HL-60/S4 treated with phorbol 12-myristate 13-acetate at 8.2 ng/mL for 4 days and 3 days (cell line): Measurements from ENCODE around the gene REX1BD.
"Not testable (repeated sequence)": the region's sequence is repeated elsewhere in the genome, so short reads cannot be mapped to it uniquely, and the experiment has no call there.

ENCODE experiments used
- in situ Hi-C: fragments of 300-500 bp; cut with MboI; formaldehyde crosslinking; loops from 2 replicates; pipeline ENCODE4 v1.15.0; 2022; ENCODE audit warnings: low sequenced_read_pairs

Gene REX1BD

GRCh38 chr19:18576383-18576782 is 12.2 kb upstream of the REX1BD start:
- in situ Hi-C loops: no loop called here

DNA sequence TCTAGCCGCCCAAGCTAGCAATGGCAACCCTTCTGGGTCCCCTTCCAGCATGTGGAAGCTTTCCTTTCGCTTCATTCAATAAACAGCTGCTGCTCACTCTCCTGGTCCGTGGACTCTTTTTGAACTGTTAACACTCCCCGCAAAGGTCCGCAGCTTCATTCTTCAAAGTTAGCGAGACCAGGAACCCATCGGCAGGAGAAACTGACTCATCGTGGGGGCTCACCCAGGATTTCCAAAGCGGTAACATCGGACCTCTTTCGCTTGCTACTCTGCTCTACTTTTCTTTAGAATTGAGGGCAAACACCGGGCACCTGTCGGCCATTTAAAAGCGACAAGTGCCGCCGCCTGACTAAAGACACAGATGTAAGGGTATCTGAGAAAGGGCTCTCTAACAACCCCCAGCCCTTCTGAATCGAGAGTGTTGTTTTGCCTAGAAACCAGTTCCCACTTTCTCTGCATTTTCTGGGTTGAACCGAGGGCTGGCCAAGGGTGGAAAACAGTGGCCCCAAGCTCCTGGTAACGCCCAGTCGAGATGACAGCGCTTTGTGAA is 11.2 kb upstream of the REX1BD start:
- in situ Hi-C loops: no loop called here

GRCh38 chr19:18580311-18580710 is 8.3 kb upstream of the REX1BD start:
- in situ Hi-C loops: no loop called here

- in situ Hi-C loops: no loop called here
Measured at GRCh38 chr19:18586306-18586705, 2.3 kb upstream of the REX1BD start.

DNA sequence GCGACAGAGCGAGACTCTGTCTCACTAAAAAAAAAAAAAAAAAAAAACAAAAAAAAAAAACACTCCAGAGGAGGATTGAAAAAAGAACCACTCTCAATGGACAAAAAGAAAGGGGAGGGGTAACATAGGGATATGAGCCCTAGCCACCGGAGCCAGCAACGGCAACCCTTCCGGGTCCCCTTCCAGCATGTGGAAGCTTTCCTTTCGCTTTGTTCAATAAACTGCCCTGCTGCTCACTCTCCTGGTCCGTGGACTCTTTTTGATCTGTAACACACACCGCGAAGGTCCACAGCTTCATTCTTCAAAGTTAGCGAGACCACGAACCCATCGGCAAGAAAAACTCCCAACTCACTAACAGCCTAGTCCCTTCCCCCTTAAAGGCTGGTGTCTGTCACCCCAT is 1.0 kb upstream of the REX1BD start:
- in situ Hi-C loops: no loop called here

- in situ Hi-C loops: no loop called here
Measured at GRCh38 chr19:18587962-18588610, 512 bp upstream of the REX1BD start.

DNA sequence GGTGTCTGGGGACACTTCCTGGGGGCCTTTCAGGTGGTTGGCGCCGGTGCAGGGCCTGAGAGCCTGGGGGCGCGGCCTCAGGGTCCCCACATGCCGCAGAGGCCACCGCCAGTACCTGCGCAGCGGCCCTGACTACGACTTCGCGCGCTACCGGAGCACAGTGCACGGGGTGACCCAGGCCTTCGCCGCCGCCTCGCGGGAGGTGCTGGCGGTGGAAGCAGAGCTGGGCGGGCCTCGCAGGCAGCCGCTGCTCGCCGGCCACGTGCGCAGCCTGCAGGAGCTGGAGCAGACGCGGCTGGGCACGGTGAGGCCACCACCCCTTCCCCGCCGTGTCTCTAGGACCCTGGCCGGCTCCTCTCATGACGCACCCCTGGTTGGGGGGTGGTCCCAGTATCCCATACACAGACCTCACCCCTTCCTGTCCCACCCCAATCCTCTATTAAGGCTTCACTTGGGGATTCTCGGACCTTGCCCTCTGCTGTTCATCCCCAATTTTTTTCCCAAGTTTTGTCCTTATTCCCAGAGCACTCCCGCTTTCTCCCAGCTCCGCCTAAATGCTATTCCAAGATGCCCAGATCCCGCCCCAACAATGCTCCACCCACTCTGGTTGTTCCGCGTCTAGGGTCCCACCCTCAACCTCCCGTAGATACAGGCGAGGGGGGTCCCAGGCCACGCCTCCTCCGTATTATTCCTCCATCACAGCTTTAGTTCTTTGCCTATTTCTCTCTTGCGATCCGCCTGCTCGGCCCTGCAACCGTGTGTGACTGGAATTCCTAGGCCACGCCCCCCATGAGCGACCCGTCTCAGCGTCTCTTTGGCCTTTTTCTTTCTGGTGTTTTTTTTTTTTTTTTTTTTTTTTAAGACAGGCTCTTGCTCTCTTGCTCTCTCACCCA is 1.0 kb downstream of the REX1BD start:
- in situ Hi-C loops: no loop called here

DNA sequence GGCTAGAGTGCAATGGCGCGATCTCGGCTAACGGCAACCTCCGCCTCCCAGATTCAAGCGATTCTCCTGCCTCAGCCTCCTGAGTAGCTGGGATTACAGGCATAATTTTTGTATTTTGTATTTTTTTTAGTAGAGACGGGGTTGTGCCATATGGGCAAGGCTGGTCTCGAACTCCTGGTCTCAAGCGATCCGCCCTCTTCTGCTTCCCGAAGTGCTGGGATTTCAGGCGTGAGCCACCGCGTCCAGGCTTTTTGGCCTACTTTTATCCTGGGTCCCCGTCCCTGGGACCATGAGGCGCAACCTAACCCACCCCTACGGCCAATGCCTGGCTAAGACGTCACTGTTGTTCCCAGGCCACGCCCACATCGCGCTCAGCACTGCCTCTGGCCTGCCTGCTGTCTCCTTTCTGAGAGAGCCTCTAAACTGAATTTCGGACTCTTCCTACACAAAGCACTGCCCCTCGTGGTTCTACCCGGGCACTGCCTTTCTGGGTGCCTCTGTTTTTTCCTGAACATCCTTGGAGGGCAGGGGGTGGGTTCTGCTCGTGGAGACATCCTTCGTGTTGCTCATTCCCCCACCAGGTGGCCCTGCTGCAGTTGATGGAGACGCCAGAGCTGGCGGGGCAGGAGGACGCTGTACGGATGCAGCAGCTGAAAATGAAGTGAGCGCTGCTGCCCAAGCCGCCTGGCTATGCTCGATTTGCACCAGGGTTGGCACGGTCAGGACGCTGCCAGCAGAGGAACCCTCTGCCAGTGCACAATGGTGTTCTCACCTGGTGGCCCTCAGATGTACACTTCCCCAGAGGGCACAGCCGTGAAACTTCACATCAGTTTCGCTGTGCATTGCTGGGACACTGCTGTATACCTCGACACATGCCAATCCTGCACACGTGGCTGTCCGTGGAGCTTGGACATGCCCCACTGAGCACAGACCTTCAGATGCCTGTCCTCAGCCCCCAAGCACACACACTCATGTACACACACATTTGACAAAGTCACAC is 2.0 kb downstream of the REX1BD start:
- in situ Hi-C loops: no loop called here

- in situ Hi-C loops: no loop called here
Measured at GRCh38 chr19:18591735-18592385, 3.3 kb downstream of the REX1BD start.

DNA sequence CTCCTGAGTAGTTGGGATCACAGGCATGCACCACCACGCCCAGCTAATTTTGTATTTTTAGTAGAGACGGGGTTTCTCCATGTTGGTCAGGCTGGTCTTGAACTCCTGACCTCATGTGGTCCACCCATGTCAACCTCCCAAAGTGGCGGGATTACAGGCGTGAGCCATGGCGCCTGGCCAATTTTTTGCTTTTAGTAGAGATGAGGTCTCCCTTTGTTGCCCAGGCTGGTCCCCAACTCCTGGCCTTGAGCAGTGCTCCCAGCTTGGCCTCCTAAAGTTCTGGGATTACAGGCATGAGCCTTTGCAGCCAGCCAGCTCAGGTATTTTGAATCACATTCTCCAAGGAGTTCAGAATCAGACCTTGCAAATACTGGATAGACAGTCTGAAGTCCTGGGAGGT is 4.1 kb downstream of the REX1BD start:
- in situ Hi-C loops: not testable (repeated sequence)

- in situ Hi-C loops: no loop called here
Measured at GRCh38 chr19:18593367-18594095, 4.9 kb downstream of the REX1BD start.

- in situ Hi-C loops: no loop called here
Measured at GRCh38 chr19:18594096-18594823, 5.7 kb downstream of the REX1BD start.

DNA sequence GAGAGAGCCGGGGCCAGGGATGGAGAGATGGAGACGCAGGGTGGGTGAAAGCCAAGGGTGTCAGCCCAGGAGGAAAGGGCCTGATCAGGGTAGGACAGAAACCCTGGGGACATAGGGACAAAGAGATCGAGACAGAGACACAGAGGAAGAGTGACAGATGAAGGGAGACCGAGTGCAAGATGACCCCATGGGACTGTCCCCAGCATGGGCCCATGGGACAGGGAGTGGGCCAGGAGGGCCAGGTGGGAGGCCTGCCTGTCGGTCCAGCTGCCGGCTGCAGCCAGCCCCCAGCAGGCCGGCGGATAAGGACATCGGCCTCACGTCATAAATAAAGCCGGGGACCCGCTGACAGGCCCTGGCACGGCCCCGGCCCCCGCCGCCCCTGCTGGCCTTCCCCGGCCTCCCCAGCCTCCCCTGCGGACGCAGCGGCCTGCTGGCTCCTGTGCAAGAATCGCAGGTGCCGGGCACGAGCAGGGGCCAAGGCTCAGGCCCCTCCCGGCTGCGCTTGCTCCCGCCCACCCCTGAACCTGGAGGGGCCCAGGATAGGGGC is 6.3 kb downstream of the REX1BD start:
- in situ Hi-C loops: no loop called here

GRCh38 chr19:18595475-18595874 is 6.9 kb downstream of the REX1BD start:
- in situ Hi-C loops: no loop called here

GRCh38 chr19:18596752-18597157 is 8.2 kb downstream of the REX1BD start:
- in situ Hi-C loops: no loop called here

DNA sequence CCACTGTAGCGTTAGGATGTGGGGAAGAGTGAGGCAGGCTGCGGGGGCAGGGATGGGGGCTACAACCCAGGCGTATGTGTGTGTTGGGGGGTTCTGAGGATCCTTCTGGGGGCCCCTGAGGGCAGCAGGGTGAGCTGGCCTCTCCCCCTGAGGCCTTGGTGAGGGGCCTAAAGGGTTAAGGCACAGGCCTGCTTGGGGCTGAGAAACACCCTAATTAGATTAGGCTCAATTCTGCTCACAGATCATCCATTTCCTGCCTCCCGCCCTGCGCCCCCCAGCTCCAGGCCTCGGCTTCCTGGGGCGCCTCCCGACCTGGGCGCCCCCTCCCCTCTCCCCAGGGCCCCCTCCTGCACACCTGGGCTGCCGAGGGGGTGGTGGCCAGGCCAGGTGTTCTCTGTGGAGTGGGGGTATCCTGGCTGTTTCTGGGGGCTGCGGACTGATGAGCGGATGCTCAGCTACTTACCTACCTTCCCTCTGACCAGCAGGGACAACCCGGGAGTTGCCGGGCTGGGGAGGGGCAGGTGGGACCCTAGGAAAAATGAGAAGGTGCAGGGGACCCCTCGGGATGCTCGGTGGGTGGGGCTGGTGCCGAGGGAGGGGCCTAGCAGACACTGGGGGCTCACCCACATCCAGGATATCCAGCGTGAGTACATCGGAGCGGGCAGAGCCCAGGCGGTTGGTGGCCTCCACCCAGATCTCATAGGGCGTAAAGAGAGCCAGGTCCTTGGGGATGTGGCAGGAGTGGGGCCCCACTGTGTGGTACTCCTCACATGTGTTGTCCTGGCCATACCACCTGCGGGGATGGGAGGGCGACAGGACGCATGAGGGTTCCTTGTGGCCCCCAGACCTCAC is 9.4 kb downstream of the REX1BD start:
- in situ Hi-C loops: no loop called here

GRCh38 chr19:18599485-18599884 is 10.9 kb downstream of the REX1BD start:
- in situ Hi-C loops: no loop called here
